Hepatocyte (in vitro differentiated cells): ENCODE data around the gene RIPK4. TPM values are rescaled to one million over a fixed set of nuclear protein-coding genes. Genes with fewer than 3 reads are reported as not detected.

Source experiments
- DNase-seq: peaks from one replicate; pipeline ENCODE4 v3.0.0-alpha.2; 2016; ENCODE audit warnings: low spot score
- H2AFZ ChIP-seq: fragments of 200-600 bp; sonication (generic); 2 replicates; pipeline ENCODE4 v1.6.0; 2016; ENCODE audit warnings: antibody characterized with exemption, mild to moderate bottlenecking
- H3K27ac ChIP-seq: fragments of 200-600 bp; sonication (generic); 2 replicates; pipeline ENCODE4 v1.5.1; 2016; ENCODE audit warnings: mild to moderate bottlenecking
- H3K27me3 ChIP-seq: fragments of 200-600 bp; sonication (generic); 2 replicates; pipeline ENCODE4 v1.6.1; 2016
- H3K36me3 ChIP-seq: fragments of 200-600 bp; sonication (generic); replicated peaks from 2 replicates; pipeline ENCODE4 v1.5.1; 2016; ENCODE audit warnings: low read depth; ENCODE audit not compliant: insufficient read depth
- H3K4me1 ChIP-seq: fragments of 200-600 bp; sonication (generic); 2 replicates; pipeline ENCODE4 v1.5.1; 2016; ENCODE audit warnings: mild to moderate bottlenecking, moderate library complexity; ENCODE audit not compliant: insufficient read depth
- H3K4me2 ChIP-seq: fragments of 200-600 bp; sonication (generic); 2 replicates; pipeline ENCODE4 v1.6.0; 2016
- H3K4me3 ChIP-seq: fragments of 200-600 bp; sonication (generic); 2 replicates; pipeline ENCODE4 v1.5.1; 2016; ENCODE audit warnings: mild to moderate bottlenecking
- H3K79me2 ChIP-seq: fragments of 200-600 bp; sonication (generic); 2 replicates; pipeline ENCODE4 v1.6.0; 2017; ENCODE audit warnings: mild to moderate bottlenecking
- H3K9me2 ChIP-seq: fragments of 200-600 bp; sonication (generic); replicated peaks from 2 replicates; pipeline ENCODE4 v1.6.0; 2017; ENCODE audit warnings: mild to moderate bottlenecking; ENCODE audit not compliant: insufficient read depth
- H3K9me3 ChIP-seq: fragments of 200-600 bp; sonication (generic); 2 replicates; pipeline ENCODE4 v1.5.1; 2016; ENCODE audit warnings: low read depth, mild to moderate bottlenecking
- H4K20me1 ChIP-seq: fragments of 200-600 bp; sonication (generic); 2 replicates; pipeline ENCODE4 v1.6.0; 2016; ENCODE audit warnings: mild to moderate bottlenecking; ENCODE audit not compliant: insufficient read depth, poor library complexity, severe bottlenecking
- EZH2 ChIP-seq: fragments of 200-600 bp; sonication (generic); IDR thresholded peaks from 2 replicates; pipeline ENCODE4 v1.6.1; 2016; ENCODE audit warnings: antibody characterized with exemption, mild to moderate bottlenecking, borderline replicate concordance
- EZH2phosphoT487 ChIP-seq: fragments of 200-600 bp; sonication (generic); IDR thresholded peaks from one replicate; pipeline ENCODE4 v1.6.1; 2018; ENCODE audit warnings: antibody characterized with exemption, mild to moderate bottlenecking, low read depth, moderate library complexity; ENCODE audit not compliant: unreplicated experiment, severe bottlenecking
- WGBS: methylation state at CpG from one replicate; pipeline ENCODE4 v1.1.6; 2016; ENCODE audit warnings: low lambda C conversion rate; ENCODE audit errors: missing lambda C conversion rate; 5-methylcytosine and 5-hydroxymethylcytosine counted together
- polyA plus RNA-seq: library from polyadenylated mRNA; unstranded; fragments of >200 nt; fragmentation: Nextera tagmentation; extraction: Ambion mirVana; gene quantifications from 2 replicates; pipeline ENCODE4 v1.2.1, GENCODE V29; 2016
- total RNA-seq: library from RNA; depleted of rRNA; stranded (reverse); fragments of >200 nt; gene quantifications from 2 replicates; pipeline ENCODE4 v1.2.3, GENCODE V29; 2014
- TF ChIP-seq, protein P1 (sequence below): fragments of 200-600 bp; sonication (generic); IDR thresholded peaks from 2 replicates; pipeline ENCODE4 v1.5.1; 2016; ENCODE audit warnings: antibody characterized with exemption, mild to moderate bottlenecking; ENCODE audit not compliant: poor library complexity

RIPK4 gene
- total and polyA plus RNA-seq, 2 experiments from 2014 or later = 28.1 to 32.8 TPM

DNA sequence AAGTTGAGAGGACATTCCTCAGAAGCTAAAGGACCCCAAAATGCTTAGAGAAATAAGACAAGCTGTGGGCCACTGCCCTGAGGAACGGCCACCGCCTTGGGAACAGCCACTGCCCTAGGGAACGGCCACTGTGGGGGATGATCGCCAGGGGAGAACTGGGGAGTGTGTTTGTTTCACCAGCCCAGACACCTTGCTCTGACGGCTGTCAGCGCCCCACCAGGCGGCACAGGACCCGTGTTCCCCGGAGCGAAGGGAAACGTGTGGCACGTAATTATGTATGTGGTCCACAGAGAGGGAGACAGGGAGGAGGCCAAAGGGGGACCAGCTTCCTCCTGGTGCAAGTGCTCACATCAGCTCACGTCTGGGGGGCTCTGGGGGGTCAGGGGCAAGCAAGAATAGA is 45.8 kb upstream of the RIPK4 start:
- H3K27me3 ChIP-seq = no peaks in the 10 kb centered on the region
- no peak overlapping the region for H2AFZ ChIP-seq
- 90% methylated on average over 13 of the region's 13 CpGs for WGBS
- H3K4me1 ChIP-seq = no peaks in the 10 kb centered on the region
- H3K36me3 ChIP-seq = no peaks in the 10 kb centered on the region
- H3K9me2 ChIP-seq = no peaks in the 10 kb centered on the region
- no peaks in the 10 kb centered on the region for H3K9me3 ChIP-seq
- no peak for TF ChIP-seq EZH2phosphoT487
- TF ChIP-seq, protein P1, sequence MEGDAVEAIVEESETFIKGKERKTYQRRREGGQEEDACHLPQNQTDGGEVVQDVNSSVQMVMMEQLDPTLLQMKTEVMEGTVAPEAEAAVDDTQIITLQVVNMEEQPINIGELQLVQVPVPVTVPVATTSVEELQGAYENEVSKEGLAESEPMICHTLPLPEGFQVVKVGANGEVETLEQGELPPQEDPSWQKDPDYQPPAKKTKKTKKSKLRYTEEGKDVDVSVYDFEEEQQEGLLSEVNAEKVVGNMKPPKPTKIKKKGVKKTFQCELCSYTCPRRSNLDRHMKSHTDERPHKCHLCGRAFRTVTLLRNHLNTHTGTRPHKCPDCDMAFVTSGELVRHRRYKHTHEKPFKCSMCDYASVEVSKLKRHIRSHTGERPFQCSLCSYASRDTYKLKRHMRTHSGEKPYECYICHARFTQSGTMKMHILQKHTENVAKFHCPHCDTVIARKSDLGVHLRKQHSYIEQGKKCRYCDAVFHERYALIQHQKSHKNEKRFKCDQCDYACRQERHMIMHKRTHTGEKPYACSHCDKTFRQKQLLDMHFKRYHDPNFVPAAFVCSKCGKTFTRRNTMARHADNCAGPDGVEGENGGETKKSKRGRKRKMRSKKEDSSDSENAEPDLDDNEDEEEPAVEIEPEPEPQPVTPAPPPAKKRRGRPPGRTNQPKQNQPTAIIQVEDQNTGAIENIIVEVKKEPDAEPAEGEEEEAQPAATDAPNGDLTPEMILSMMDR = no peak
- no peak for TF ChIP-seq EZH2
- no peak overlapping the region for H3K4me3 ChIP-seq
- H3K79me2 ChIP-seq = no peaks in the 10 kb centered on the region
- DNase-seq = no peak
- H3K4me2 ChIP-seq = no peak overlapping the region
- no peak overlapping the region for H3K27ac ChIP-seq
- H4K20me1 ChIP-seq = no peaks in the 10 kb centered on the region

DNA sequence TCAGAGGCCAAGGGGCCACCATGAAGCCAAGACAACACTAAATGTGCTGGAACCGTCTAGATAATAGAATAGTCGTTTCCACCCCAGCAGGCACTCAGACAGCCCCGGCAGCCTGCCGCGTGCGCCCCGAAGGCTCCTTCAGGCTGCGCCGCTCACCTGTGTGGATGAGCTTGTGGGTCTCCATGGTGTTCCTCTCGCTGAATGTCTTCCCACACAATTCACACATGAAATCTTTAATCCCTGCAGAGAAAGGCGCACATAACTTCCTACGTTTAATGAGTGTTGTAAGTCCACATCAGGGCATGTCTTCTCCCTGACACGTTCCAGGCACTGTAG is 43.7 kb upstream of the RIPK4 start:
- H3K36me3 ChIP-seq = no peaks in the 10 kb centered on the region
- no peak for TF ChIP-seq EZH2
- no peak for TF ChIP-seq EZH2phosphoT487
- TF ChIP-seq, protein P1 = no peak

DNA sequence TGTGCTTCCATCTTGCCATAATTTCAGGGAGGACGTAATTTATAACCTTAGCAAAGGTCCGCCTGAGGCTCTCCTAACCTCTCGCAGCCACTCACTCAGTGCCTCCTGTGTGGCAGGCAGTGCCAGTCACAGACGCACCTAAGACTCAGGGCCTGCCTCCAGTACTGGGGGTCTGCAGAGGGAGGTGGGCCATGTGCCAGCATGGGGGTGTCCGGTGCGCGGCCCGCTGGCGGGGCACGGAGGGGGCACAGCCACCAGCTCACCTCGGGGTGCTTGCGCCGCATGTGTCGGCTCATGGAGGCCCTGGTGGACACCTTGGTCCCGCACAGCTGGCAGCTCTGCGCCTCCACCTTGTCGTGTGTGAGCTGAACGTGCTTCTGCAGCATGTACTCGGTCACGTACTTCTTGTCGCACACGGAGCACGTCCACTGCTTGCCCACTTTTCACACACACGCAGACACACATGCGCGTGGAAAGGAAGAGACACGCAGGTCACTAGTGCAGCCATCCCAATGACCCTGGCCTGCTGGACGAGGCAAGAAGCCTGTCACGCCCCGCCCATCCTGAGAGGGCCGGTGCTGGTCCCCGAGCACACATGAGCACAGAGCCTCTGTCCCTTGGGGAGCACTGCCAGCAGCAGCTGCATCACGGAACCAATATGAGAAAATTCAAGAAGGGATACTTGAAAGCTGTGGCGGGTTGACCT is 43.2 kb upstream of the RIPK4 start:
- no peaks in the 10 kb centered on the region for H3K79me2 ChIP-seq
- no peaks in the 10 kb centered on the region for H3K4me1 ChIP-seq
- no peak overlapping the region for H3K4me3 ChIP-seq
- H4K20me1 ChIP-seq = no peaks in the 10 kb centered on the region
- H3K27ac ChIP-seq = no peak overlapping the region
- H3K27me3 ChIP-seq = no peaks in the 10 kb centered on the region
- no peak overlapping the region for H3K4me2 ChIP-seq
- no peak overlapping the region for H2AFZ ChIP-seq
- H3K9me2 ChIP-seq = no peaks in the 10 kb centered on the region
- TF ChIP-seq EZH2 (no peak), EZH2phosphoT487 (no peak)
- TF ChIP-seq, protein P1 = no peak
- no peaks in the 10 kb centered on the region for H3K9me3 ChIP-seq
- 97% methylated on average over 34 of the region's 34 CpGs for WGBS
- H3K36me3 ChIP-seq = no peaks in the 10 kb centered on the region
- DNase-seq = no peak

More for the DNA sequence above, 43.7 kb upstream of the RIPK4 start:
- 96% methylated on average over 13 of the region's 13 CpGs for WGBS
- H3K9me3 ChIP-seq = no peaks in the 10 kb centered on the region
- no peaks in the 10 kb centered on the region for H4K20me1 ChIP-seq
- H3K9me2 ChIP-seq = no peaks in the 10 kb centered on the region
- no peak overlapping the region for H3K27ac ChIP-seq
- H3K4me3 ChIP-seq = no peak overlapping the region
- H2AFZ ChIP-seq = no peak overlapping the region
- DNase-seq = no peak
- no peaks in the 10 kb centered on the region for H3K27me3 ChIP-seq
- no peaks in the 10 kb centered on the region for H3K79me2 ChIP-seq
- no peak overlapping the region for H3K4me2 ChIP-seq
- H3K4me1 ChIP-seq = no peaks in the 10 kb centered on the region

DNA sequence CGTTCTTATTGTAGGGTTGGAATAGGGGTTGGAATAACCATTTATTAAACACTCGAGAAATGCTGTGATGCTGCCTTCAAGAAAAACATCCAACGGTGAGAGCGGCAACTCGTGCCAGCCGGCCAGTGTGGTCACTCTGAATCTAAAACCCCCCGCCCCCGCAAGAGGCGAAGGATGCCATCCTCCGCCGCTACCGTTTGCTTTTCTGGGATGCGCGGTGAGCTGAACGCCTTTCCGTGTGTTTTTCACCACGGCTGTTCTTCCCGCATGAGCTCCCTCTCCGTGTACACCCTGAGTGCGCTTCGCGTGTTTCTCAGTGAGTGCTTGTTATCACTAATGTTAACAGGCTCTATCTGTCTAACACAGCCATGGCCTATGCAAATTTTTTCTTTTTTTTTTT is 42.0 kb upstream of the RIPK4 start:
- Histone ChIP-seq H3K36me3 (no peaks in the 10 kb centered on the region), H3K4me2 (no peak overlapping the region), H2AFZ (no peak overlapping the region), H3K4me1 (no peaks in the 10 kb centered on the region), H4K20me1 (no peaks in the 10 kb centered on the region), H3K4me3 (no peak overlapping the region), H3K27ac (no peak overlapping the region), H3K9me2 (no peaks in the 10 kb centered on the region), H3K79me2 (no peaks in the 10 kb centered on the region), H3K27me3 (no peaks in the 10 kb centered on the region), H3K9me3 (no peaks in the 10 kb centered on the region)
- TF ChIP-seq, protein P1 = no peak
- TF ChIP-seq EZH2phosphoT487 (no peak), EZH2 (no peak)
- 98% methylated on average over 22 of the region's 22 CpGs for WGBS
- DNase-seq = no peak
